GM12891 (cell line): Measurements from ENCODE around the gene GIMAP8.

Experiments
- POLR2A ChIP-seq: IDR thresholded peaks from 2 replicates; pipeline ENCODE4 v1.6.1; 2011; ENCODE audit warnings: low read depth, low read length, control low read depth
- POLR2AphosphoS5 ChIP-seq: IDR thresholded peaks from 2 replicates; pipeline ENCODE4 v1.6.1; 2011; ENCODE audit warnings: low read depth, low read length, control low read depth
- SPI1 ChIP-seq: IDR thresholded peaks from 2 replicates; pipeline ENCODE4 v1.6.1; 2011; ENCODE audit warnings: low read depth, low read length, control low read depth
- TAF1 ChIP-seq: IDR thresholded peaks from 2 replicates; pipeline ENCODE4 v1.6.1; 2011; ENCODE audit warnings: low read depth, low read length, control low read depth

DNA sequence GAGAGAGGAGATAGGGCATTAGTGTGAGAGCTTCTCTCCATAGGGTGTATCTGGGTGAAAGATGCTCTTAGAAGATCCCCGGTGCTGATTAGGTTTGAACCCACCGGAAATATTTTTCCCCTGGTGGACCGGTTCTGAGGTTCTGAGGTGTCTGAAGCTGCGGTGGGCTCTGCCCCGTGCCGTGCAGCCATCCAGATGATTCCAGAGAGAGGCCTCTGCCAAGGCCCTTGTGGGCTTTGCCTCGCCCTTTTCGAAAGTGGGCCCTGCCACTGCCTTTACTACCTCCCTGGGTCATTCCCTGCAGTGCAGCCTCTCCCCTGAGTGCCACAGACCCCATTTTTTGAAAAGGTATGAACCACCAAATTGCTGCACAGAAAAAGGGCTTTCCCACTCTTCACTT lies 2.8 kb downstream of the GIMAP8 start:
- no peak for TF ChIP-seq POLR2AphosphoS5
- TF ChIP-seq POLR2A, result no peak
- no peak for TF ChIP-seq TAF1
- no peak for TF ChIP-seq SPI1
